Peyer's patch (tissue), 4 donors: ENCODE measurements around the gene ABCC6.
"Not testable (repeated sequence)": the region's sequence is repeated elsewhere in the genome, so short reads cannot be mapped to it uniquely, and the experiment has no call there.

Source experiments
- POLR2A ChIP-seq, 2 donors: fragments of 450-650 bp; IDR thresholded peaks; one replicate each; pipeline ENCODE4 v1.5.1; 2017; ENCODE audit warnings: antibody characterized with exemption in 2 of 2, mild to moderate bottlenecking in 2 of 2, moderate library complexity in 2 of 2
- TF ChIP-seq, protein P1 (sequence below), 6 experiments: fragments of 450-650 bp in 4 of 6; fragments of 200-600 bp in 2 of 6; sonication (generic) in 1 of 6; IDR thresholded peaks; one replicate each; pipeline ENCODE4 v1.5.1; 2017 to 2019; ENCODE audit warnings: antibody characterized with exemption in 6 of 6, mild to moderate bottlenecking in 3 of 6, moderate library complexity in 1 of 6

DNA sequence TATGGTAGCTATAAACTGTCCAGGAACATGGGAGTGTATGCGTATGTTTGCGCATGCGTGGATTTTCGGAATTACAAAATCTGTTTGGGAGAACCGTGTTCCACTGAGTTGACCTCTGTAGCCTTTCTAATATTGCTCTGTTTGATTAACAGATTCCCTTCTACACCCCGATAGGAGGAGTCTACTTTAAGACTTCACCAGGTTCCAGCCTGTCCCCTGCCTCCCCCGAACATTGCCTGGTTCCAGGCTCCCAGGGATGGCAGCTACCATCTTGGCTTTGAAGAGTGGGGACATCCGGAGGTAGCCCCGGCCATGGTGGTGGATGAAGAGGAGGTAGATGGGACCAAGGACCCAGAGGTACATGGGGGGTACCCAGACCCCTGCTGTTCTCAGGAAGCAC is 1.9 kb downstream of the ABCC6 start:
- TF ChIP-seq, protein P1, sequence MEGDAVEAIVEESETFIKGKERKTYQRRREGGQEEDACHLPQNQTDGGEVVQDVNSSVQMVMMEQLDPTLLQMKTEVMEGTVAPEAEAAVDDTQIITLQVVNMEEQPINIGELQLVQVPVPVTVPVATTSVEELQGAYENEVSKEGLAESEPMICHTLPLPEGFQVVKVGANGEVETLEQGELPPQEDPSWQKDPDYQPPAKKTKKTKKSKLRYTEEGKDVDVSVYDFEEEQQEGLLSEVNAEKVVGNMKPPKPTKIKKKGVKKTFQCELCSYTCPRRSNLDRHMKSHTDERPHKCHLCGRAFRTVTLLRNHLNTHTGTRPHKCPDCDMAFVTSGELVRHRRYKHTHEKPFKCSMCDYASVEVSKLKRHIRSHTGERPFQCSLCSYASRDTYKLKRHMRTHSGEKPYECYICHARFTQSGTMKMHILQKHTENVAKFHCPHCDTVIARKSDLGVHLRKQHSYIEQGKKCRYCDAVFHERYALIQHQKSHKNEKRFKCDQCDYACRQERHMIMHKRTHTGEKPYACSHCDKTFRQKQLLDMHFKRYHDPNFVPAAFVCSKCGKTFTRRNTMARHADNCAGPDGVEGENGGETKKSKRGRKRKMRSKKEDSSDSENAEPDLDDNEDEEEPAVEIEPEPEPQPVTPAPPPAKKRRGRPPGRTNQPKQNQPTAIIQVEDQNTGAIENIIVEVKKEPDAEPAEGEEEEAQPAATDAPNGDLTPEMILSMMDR (IDR thresholded peaks at IDR 0.05), result not testable (repeated sequence)
- not testable (repeated sequence) for TF ChIP-seq POLR2A (IDR thresholded peaks at IDR 0.05)
